ENCODE measurements around the gene BTBD2.
"Not testable (repeated sequence)": the region's sequence is repeated elsewhere in the genome, so short reads cannot be mapped to it uniquely, and the experiment has no call there.

The BTBD2 gene

DNA sequence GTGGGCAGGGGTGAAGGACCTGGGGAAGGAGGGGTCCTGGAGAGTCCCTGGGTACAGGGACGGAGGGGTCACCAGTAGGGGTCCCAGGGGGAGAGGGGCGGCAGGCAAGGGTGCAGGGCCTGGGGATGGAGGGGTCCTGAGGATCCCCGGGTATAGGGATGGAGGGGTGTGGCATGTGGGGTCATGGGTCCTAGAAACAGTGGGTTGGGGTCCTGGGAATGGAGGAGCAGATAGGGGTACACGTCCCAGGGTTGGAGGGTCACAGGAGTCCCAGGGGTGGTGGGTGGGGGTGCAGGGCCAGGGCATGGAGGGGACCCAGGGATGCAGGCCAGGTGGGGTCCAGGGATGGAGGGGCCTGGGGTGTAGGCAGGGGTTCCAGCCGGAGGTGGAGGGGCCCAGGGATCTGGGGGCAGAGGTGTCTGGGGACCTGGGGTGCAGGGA lies 1.4 kb downstream of the BTBD2 start:
- no peak for DNase-seq (ENCODE audit: low spot score)

DNA sequence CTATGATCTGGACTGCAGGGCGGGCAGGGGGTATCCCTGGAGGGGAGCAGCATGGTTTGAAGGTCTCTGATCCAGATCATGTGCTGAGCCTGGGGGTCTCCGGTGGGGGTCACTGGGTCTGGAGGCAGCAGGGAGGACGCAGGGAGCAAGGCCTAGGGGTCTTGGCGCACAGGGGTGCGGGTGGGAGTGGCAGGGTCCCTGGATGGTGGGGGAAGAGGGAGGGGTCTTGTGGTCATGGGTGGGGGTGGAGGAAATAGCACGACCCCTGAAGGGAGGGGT lies 1.9 kb downstream of the BTBD2 start:
- DNase-seq (ENCODE audit: low spot score), result no peak

DNA sequence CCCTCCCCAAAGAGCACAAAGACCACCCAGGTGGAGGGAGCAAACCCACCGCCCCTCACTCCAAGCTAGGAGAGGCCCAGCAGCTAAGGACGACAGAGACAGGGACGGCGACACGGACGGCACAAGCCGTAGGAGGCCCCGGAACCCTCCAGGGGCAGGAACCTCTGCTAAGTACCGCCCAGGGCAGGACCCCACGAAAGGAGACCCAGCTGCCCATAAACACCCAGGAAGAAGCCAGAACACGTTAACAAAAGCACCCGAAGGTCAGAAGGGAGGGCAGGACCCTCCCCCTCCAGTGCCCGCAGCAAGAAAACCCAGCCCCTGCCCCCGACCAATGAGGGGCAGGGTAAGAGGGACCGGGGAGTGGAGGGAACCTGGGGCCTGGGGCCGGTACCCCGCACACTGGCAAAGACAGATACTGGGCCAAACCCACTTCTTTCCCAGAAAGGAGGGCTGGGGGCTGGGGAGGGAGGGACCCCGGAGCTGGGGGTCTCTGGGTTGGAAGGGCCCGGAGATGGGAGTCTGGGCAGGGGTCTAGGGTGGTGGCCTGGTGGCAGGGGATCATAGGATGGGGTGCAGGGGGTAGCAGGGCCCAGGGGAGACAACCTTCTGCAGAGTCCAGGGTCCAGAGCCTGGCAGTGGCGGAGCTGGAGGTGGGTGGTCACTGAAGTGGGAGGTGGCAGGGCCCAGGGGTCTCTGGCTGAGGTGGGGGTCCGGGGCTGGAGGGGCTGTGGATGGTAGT lies 2.4 kb downstream of the BTBD2 start:
- no peak for DNase-seq (ENCODE audit: low spot score)

DNA sequence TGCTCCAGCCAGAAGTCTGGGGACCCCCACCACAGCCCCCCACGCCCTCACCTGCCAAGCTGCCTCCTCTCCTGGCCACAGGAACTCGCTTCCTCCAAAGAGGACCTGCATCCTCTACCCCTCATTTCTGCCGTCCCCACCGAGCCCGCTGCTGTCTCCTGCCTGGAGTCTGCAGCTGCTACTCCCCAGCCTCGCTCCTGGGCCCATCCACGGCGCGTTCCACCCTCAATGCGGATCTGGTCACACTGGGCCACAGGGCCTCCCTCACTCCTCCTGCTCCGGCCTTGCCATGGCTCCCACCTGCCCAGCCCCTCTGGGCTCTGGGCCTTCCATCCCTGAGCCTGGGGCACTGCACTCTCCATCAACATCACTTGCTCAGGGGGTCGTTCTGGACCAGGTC lies 4.3 kb downstream of the BTBD2 start:
- DNase-seq (ENCODE audit: low spot score), result no peak

DNA sequence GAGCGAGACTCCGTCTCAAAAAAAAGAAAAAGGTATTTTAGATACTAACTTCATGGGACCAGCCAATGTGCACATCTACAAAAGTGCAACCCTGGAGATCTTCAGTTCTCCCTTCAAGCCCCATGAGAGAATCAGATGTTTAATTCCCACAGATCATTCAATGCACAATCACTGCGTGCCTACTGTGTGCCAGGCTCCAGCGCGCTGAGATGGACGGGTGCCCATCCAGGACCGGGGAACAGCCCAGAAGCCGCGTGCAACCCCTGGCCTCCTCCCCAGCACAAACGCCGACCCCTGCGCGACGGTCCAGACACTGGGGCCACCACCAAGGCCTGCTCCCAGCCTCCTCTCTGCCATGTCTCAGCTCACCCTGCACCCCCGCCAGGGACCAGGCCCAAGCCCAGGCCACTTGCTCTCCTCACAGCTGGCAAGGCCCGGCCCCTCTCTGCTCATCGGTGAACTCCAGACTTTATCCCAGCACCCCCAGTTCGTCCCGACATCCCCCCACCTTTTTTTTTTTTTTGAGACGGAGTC lies 5.3 kb downstream of the BTBD2 start:
- DNase-seq (ENCODE audit: low spot score), result no peak

DNA sequence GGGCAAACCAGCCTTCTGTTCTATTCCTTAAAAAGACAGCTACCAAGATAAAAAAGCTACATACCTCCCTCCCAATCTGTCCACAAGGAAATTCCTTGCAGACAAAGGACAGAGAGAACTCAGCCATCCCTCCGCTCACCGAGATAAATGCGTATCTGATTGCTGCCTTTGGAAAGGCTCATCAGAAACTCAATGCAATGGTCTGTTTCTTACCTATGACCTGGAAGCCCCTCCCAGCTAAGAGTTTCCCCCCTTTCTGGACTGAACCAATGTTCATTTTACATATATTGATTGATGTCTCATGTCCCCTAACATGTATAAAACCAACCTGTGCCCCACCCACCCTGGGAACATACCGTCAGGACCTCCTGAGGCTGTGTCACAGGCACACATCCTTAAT lies 11.6 kb downstream of the BTBD2 start:
- DNase-seq (ENCODE audit: low spot score), result no peak

DNA sequence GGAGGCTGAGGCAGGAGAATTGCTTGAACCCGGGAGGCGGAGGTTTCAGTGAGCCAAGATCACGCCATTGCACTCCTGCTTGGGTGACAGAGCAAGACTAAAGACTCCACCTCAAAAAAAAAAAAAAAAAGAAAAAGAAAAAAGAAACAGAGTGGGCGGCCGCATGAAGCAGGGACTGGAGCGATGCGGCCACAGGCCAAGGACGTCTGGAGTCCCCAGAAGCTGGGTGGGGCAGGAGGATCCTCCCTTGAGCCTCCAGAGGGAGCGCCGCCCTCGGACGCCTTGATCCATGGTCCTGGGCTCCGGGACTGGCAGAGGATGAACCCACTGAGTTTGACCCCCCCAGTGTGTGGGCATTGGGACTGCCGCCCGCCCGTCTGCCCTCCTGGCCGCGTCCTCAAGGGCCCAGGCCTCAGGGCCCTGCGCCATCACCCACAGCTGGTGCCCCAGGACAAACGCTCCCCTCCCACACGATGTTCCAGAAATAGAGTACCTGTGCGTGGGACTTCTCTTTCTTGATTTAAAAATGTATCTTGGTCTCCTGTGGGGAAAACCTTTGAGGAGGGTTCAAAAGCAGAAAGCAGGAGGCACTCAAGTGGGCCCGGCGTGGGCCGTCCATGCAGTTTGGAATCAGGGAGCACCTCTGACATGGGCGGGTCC lies 15.5 kb downstream of the BTBD2 start:
- no peak for DNase-seq (ENCODE audit: low spot score)

DNA sequence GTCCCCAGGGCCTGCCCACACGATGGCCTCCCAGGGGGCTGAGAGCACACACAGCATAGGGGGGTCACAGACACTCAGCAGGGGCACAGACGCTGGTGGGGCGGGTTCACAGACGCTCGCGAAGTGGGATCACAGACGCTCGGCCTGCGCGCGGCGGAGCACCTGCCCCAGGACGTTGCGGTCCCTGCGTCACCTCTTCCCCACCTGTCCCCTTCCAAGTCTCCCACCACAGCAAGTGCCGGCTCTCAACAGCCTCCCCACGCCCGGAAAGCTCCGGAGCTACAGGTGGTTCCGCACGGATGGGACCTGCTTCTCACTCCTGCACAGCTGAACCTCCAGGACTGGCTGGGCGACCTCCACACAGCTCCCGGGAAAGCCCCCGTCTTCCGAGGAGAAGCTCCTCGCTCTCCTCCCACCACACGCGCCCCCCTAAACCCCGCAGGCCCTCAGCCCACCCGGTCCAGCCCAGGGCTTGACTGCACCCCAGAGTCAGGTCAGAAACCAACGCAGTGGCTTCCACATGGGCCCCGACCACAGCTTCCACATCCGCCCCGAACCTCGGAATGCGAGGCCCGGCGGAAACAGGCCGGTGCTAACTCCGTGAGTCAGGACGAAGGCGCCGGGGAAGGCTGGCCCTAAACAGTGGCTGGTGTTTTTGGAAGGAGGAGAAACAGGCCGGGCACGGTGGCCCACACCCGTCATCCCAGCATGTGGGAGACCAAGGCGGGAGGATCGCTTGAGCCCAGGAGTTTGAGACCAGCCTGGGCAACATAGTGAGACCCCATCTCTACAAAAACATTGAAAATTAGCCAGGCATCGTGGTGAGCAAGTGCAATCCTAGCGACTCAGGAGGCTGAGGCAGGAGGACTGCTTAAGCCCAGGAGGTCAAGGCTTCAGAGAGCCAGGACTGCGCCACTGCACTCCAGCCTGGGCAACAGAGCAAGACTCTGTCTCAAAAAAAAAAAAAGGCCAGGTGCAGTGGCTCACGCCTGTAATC lies 16.5 kb downstream of the BTBD2 start:
- DNase-seq (ENCODE audit: low spot score), result no peak

DNA sequence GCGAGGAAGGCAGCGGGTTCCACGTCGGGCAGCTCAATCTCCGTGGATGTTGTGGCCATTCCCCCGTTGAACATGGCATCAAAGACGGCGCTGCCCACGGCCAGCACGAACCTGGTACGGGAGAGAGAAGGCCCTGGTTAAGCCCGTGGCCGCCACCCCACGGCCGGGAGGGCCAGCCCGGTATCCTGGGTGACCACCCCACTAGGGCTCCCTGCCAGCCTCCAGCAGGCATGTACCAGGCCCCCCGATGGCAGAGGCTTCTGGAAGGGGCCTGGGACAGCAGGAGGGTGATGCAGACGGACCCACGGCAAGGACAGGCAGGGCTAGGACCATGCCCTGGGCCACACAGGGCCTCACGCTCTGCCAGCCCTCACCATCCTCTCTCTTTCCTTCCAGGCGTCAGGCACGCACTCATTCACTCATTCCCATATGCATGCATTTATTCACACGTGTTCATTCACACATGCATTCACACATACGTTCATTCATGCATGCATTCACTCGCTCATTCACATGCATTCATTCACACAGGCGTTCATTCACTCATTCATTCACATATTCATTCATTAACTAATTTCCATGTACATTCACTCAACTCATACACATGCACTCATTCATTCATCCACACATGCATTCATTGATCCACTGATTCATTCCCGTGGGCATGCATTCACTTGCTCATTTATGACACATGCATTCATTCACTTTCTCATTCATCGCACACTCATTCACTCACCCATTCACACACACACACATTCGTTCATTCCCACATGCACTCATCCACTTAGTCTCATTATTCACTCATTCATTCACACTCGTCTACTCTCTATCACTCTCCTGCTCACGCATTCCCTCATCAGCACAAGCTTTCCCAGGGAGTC lies 17.9 kb downstream of the BTBD2 start:
- no peak for DNase-seq (ENCODE audit: low spot score)

DNA sequence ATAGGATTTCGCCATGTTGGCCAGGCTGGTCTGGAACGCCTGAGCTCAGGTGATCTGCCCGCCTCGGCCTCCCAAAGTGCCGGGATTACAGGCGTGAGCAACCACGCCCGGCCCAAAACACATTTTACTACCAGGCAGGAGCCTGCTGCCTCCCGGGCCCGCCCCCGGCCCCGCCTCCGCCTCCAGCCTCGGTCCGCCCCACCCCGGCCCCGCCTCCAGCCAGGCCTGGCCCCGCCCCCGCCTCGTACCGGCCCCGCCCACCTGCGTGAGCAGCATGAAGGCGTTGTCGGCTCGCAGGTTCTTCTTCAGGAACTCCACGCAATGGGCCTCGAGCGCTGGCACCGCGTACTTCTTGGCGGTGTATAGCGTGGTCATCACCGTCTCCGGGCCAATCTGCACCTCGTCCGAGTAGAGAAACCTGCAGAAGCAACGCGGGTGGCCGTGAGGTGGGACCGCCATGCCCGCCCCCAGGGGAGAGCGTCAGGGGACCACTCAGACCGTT lies 22.7 kb downstream of the BTBD2 start:
- no peak for DNase-seq (ENCODE audit: low spot score)

DNA sequence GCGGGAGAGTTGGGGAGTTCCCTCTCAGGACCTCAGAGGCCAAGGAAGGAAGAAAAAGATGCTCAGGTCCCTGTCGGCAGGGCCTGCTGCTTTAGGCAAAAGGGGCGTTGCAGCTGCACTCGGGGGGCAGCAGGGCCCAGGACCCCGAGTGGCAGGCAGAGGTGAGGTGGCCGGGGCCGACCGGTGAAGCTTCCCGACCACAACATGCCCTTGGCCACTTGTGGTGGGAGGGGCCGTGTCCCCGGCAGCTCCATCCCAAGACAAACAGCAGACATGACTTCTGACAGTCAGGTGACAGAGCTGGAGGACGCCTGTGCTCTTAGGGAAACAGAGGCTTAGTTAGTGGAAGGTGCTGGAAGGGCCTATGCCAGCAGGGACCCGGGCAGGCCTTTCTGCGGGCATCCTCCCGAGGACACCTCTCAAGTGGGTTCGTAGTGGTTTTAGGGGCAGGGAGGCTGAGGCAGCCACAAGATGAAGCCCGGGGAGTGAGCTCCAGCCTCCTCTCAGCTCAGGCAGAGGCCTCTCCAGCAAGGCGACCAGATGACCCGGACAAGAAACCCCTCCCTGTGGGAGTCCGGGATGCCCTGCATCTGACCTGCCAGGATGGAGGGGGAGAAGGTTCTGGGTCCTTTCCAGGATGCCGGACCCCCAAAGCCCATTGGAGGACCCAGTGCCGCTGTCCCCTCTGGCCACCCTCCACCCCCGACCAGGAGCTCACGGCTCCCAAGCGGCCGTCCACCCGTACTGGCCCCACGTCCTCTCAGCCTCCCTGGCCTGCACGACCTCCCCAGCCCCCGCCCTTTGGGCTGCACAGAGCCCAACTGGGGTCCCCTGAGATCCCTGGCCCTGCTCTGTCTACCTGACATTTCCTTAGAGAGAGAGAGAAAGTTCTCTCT lies 24.2 kb downstream of the BTBD2 start:
- DNase-seq (ENCODE audit: low spot score), result no peak

DNA sequence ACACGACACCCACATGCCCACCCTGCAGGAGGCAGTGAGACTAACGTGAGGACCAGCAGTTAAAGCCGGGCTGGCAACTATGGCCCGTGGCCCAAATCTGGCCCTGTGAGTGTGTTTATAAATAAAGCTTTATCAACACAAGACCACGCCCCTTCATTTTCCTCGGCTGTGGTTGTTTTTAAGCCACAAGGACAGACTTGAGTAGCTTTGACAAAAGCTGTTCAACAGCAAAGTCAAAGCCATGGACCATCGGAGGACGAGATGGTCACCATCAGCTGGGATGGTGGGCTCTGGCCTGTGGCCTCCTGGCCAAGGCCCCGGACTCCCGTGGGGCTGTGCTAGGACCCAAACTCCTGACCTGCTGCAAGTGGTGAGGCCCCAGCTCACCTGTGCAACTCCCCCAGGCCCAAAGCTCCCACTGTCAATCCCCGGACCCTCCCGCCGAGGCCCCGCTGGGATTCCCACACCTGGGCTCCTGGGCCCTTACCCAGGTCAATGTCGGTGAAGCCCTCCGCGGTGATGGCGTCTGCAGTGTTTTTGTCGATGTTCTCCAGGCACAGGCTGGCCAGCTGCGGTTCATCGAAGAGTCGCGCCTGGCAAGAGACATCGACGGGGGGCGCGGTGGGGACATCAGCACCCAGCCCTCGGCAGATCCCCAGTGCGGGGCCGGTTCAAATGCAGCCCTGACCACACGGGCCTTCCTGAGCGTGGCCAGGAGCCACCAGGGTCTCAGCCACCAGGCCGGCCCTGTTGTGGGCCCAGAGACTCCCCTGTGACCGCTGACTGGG lies 25.1 kb downstream of the BTBD2 start:
- DNase-seq (ENCODE audit: low spot score), result no peak

DNA sequence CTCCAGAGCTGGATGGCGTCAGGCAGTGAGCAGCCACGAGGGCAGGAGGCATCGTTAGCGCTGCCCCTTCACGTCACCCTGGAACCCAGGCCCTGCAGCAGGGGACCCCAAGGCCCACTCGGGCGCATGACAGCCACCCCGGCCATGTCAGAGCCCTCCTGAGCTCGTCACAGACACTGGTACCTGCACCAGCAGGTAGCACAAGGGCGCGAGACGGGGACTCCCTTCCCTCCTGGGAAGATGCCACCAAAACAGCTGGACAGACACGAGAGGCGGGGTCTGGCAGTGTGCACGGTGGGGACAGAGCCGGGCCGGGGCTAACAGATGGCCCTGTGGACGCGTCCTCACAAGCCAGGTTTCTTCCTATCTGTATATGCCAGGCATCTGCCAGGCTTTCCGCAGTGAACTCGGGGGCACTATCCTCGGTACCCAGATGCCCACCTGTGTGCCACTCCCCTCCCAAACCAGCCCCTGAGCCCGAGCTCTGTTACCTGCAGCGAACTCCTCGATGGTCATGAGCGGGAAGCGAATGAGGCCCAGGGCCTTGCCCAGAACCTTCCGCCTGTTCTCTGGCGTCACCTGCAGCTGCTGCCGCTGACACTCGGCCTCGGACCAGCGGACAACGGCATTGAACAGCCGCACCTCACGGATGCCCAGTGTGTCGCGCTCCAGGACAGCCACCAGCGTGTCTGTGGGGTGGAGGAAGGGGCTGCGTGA lies 25.8 kb downstream of the BTBD2 start:
- DNase-seq (ENCODE audit: low spot score), result no peak

DNA sequence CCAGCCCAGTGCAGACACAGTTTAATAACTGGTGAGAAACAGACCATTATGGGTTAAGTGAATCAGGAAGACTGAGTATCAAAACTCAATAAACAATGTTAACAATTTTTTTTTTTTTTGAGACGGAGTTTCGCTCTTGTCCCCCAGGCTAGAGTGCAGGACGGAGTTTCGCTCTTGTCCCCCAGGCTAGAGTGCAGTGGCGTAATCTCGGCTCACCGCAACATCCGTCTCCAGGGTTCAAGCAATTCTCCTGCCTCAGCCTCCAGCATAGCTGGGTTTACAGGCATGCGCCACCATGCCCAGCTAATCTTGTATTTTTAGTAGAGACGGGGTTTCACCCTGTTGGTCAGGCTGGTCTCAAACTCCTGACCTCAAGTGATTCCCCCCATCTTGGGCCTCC lies 27.1 kb downstream of the BTBD2 start:
- not testable (repeated sequence) for DNase-seq (ENCODE audit: low spot score)

DNA sequence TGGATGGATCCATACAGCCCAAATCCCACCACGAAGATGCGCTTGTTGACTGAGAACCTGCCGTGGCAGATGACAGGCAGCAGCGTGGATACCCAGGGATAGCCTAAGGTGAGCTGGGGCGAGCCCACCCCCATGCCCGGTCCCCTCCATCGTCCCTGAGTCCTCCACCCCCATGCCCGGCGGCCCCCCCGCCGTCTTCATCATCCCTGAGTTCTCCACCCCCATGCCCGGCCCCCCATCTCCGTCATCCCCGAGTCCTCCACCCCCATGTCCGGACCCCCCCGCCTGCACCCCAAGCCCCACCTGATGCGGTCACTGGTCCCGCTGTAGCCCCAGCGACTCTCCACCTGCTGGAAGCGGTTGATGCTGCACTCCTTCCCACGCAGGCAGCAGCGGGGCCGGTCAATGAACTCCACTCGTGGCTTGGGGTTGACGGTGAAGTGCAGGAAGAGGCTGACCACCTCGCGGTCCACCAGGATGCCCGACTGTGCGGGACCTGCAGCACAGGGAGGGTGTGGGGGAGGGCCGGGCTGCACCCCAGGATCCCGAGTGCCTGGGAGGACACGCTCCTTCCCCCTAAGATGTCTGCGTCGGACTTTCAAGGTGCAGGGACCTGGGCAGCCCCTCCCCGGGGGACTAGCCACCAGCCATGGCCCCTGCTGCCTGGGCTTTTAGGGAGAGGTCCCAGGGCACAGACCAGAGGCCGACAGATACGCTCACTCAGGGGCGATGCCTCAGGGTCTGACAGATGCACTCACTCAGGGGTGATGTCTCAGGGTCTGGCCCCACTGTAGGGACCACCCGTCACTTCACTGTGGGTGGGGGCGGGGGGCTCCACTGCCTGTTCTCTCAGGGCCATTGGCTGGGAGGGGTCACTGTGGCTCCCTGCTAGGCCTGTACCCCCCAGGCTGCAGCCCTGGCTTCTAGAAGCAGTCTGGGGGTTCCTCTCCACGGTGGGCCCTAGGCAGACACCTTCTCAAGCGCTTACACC lies 28.0 kb downstream of the BTBD2 start:
- DNase-seq (ENCODE audit: low spot score), result no peak

DNA sequence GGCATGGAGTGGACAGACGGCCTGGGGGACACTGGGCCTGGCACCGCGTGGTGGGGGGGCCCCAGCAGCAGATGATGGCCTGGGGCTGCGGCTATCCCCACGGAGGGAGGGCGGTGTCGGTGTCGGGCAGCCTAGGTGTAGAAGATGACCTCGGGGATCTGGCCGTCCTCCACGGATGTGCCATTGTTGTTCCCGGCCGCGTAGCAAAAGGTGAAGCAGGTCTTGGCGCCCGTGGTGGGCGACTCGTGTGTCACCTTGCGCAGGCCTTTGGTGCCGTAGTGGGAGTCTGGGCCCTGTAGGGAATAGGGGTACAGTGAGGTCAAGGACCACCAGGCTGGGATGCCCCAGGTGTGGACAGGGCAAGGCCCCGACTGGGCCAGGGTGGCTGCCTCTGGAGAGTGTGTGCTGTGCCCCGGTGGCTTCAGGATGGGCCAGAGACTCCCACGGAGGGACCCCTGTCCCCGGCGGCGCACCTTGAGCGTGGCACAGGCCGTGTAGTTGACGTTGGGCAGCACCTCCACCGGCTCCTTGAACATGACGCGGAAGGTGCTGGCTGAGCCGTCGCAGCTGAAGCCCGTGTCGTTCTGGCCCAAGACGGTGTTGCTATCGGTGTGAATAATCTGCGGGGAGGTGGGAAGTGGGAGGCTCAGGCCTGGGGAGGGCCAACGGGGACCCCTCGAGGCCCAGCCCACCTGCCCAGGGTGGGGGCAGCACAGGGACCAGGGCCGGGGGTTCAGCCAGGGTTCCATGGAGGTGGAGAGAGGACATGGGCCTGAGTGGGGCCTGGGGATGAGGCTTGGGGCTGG lies 29.0 kb downstream of the BTBD2 start:
- no peak for DNase-seq (ENCODE audit: low spot score)
